H1 (cell line): Measurements from ENCODE around the gene BNC2. TPM values are rescaled to one million over a fixed set of nuclear protein-coding genes. Genes with fewer than 3 reads are reported as not detected.

Source experiments
- HDAC2 ChIP-seq, 2 experiments: fragments of 300-600 bp in 1 of 2; sonication (generic) in 1 of 2; IDR thresholded peaks; 2 replicates each; pipeline ENCODE4 v1.6.1; 2011 to 2012; ENCODE audit warnings: low read depth in 2 of 2, low read length in 2 of 2, mild to moderate bottlenecking in 2 of 2, moderate library complexity in 2 of 2, borderline replicate concordance in 1 of 2, inconsistent platforms in 1 of 2
- polyA plus RNA-seq, 7 experiments: library from polyadenylated mRNA; depleted of rRNA in 3 of 7; stranded (reverse) in 5 of 7; unstranded in 2 of 7; fragments of >200 nt in 5 of 7; fragments of 200-250 nt in 2 of 7; gene quantifications; 1 replicate in 5 of 7; 2 replicates in 1 of 7; 4 replicates in 1 of 7; pipeline versions ENCODE4 v1.2.1 to v1.2.3, GENCODE V29; 2011 to 2013; ENCODE audit warnings: missing spikeins in 2 of 7, mixed read lengths in 2 of 7
- total RNA-seq: library from RNA; stranded (reverse); fragmentation: NEBNext Ultra II Directional; extraction: Animal tissue kit (Norgen Biotek cat#: 25700); gene quantifications from 2 replicates; pipeline ENCODE4 v1.2.1, GENCODE V29; 2021
- TF ChIP-seq, protein P1 (sequence below): fragments of 300-600 bp; sonication (generic); IDR thresholded peaks from 2 replicates; pipeline ENCODE4 v1.7.1; 2012; ENCODE audit warnings: low read length, moderate library complexity, mild to moderate bottlenecking, inconsistent platforms; ENCODE audit not compliant: insufficient replicate concordance

BNC2 gene
- total and polyA plus RNA-seq, 2 of the 8 experiments (the other 6 are each of a cell fraction or from before 2014, with no cell fraction given) = 16.0 to 26.8 TPM

GRCh38 chr9:16830806-16831205, 39.7 kb downstream of the BNC2 start (continued):
- TF ChIP-seq, protein P1, sequence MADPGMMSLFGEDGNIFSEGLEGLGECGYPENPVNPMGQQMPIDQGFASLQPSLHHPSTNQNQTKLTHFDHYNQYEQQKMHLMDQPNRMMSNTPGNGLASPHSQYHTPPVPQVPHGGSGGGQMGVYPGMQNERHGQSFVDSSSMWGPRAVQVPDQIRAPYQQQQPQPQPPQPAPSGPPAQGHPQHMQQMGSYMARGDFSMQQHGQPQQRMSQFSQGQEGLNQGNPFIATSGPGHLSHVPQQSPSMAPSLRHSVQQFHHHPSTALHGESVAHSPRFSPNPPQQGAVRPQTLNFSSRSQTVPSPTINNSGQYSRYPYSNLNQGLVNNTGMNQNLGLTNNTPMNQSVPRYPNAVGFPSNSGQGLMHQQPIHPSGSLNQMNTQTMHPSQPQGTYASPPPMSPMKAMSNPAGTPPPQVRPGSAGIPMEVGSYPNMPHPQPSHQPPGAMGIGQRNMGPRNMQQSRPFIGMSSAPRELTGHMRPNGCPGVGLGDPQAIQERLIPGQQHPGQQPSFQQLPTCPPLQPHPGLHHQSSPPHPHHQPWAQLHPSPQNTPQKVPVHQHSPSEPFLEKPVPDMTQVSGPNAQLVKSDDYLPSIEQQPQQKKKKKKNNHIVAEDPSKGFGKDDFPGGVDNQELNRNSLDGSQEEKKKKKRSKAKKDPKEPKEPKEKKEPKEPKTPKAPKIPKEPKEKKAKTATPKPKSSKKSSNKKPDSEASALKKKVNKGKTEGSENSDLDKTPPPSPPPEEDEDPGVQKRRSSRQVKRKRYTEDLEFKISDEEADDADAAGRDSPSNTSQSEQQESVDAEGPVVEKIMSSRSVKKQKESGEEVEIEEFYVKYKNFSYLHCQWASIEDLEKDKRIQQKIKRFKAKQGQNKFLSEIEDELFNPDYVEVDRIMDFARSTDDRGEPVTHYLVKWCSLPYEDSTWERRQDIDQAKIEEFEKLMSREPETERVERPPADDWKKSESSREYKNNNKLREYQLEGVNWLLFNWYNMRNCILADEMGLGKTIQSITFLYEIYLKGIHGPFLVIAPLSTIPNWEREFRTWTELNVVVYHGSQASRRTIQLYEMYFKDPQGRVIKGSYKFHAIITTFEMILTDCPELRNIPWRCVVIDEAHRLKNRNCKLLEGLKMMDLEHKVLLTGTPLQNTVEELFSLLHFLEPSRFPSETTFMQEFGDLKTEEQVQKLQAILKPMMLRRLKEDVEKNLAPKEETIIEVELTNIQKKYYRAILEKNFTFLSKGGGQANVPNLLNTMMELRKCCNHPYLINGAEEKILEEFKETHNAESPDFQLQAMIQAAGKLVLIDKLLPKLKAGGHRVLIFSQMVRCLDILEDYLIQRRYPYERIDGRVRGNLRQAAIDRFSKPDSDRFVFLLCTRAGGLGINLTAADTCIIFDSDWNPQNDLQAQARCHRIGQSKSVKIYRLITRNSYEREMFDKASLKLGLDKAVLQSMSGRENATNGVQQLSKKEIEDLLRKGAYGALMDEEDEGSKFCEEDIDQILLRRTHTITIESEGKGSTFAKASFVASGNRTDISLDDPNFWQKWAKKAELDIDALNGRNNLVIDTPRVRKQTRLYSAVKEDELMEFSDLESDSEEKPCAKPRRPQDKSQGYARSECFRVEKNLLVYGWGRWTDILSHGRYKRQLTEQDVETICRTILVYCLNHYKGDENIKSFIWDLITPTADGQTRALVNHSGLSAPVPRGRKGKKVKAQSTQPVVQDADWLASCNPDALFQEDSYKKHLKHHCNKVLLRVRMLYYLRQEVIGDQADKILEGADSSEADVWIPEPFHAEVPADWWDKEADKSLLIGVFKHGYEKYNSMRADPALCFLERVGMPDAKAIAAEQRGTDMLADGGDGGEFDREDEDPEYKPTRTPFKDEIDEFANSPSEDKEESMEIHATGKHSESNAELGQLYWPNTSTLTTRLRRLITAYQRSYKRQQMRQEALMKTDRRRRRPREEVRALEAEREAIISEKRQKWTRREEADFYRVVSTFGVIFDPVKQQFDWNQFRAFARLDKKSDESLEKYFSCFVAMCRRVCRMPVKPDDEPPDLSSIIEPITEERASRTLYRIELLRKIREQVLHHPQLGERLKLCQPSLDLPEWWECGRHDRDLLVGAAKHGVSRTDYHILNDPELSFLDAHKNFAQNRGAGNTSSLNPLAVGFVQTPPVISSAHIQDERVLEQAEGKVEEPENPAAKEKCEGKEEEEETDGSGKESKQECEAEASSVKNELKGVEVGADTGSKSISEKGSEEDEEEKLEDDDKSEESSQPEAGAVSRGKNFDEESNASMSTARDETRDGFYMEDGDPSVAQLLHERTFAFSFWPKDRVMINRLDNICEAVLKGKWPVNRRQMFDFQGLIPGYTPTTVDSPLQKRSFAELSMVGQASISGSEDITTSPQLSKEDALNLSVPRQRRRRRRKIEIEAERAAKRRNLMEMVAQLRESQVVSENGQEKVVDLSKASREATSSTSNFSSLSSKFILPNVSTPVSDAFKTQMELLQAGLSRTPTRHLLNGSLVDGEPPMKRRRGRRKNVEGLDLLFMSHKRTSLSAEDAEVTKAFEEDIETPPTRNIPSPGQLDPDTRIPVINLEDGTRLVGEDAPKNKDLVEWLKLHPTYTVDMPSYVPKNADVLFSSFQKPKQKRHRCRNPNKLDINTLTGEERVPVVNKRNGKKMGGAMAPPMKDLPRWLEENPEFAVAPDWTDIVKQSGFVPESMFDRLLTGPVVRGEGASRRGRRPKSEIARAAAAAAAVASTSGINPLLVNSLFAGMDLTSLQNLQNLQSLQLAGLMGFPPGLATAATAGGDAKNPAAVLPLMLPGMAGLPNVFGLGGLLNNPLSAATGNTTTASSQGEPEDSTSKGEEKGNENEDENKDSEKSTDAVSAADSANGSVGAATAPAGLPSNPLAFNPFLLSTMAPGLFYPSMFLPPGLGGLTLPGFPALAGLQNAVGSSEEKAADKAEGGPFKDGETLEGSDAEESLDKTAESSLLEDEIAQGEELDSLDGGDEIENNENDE = no peak
- no peak for TF ChIP-seq HDAC2 (IDR thresholded peaks at IDR 0.05; ENCODE audit: borderline replicate concordance in 1 of 2, low read depth in 2 of 2, low read length in 2 of 2)
